Transverse colon (tissue), 4 donors: Measurements from ENCODE around the gene MCTP2. TPM values are rescaled to one million over a fixed set of nuclear protein-coding genes. Genes with fewer than 3 reads are reported as not detected.
"Not testable (repeated sequence)": the region's sequence is repeated elsewhere in the genome, so short reads cannot be mapped to it uniquely, and the experiment has no call there.

ENCODE experiments used
- DNase-seq: peaks from one replicate; pipeline ENCODE4 v3.0.0-alpha.2; 2019
- H3K27ac ChIP-seq, 4 donors: fragments of 200-600 bp; sonication (generic); 2 replicates each; pipeline ENCODE4 v1.5.1; 2016 to 2018; ENCODE audit warnings: inconsistent platforms in 4 of 4
- H3K27me3 ChIP-seq: fragments of 200-600 bp; sonication (generic); 2 replicates; pipeline ENCODE4 v1.5.1; 2017; ENCODE audit warnings: inconsistent platforms
- H3K36me3 ChIP-seq, 4 donors: fragments of 200-600 bp; sonication (generic); 2 replicates each; pipeline ENCODE4 v1.5.1; 2017 to 2019; ENCODE audit warnings: inconsistent platforms in 4 of 4
- H3K4me1 ChIP-seq, 4 donors: fragments of 200-600 bp; sonication (generic); 2 replicates each; pipeline ENCODE4 v1.5.1; 2017 to 2020; ENCODE audit warnings: inconsistent platforms in 4 of 4
- H3K4me3 ChIP-seq, 4 donors: fragments of 200-600 bp; sonication (generic); 1 replicate in 1 of 4; 2 replicates in 3 of 4; pipeline versions ENCODE4 v1.5.1 to v1.6.1; 2017 to 2019; ENCODE audit warnings: inconsistent platforms in 4 of 4
- H3K9me3 ChIP-seq, 2 donors: fragments of 200-600 bp; sonication (generic); 2 replicates each; pipeline ENCODE4 v1.5.1; 2017 to 2019; ENCODE audit warnings: inconsistent platforms in 2 of 2
- EP300 ChIP-seq: sonication (generic); formaldehyde crosslinking; IDR thresholded peaks from one replicate; pipeline ENCODE4 v1.6.1; 2017; ENCODE audit warnings: antibody characterized with exemption, low read depth
- POLR2A ChIP-seq: fragments of 450-650 bp; IDR thresholded peaks from one replicate; pipeline ENCODE4 v1.6.1; 2016; ENCODE audit warnings: antibody characterized with exemption, mild to moderate bottlenecking, moderate library complexity
- POLR2AphosphoS5 ChIP-seq, 3 donors: sonication (generic); formaldehyde crosslinking; IDR thresholded peaks; one replicate each; pipeline ENCODE4 v1.6.1; 2016; ENCODE audit warnings: antibody characterized with exemption in 3 of 3
- WGBS, 2 donors: methylation state at CpG; one replicate each; pipeline ENCODE4 v1.1.5; 2018; ENCODE audit warnings: low coverage in 1 of 2; 5-methylcytosine and 5-hydroxymethylcytosine counted together
- in situ Hi-C, 4 donors: fragments of 200-750 bp; cut with MboI; loops; one replicate each; pipeline versions ENCODE4 v1.15.0 to v1.15.1; 2017; ENCODE audit warnings: low sequenced_read_pairs in 3 of 4, low pct_ligation_motif_present in 1 of 4, low pct_unique_long_range_greater_than_20kb in 1 of 4
- intact Hi-C: fragments of 100-400 bp; cut with DNase I; formaldehyde crosslinking; loops from one replicate; pipeline ENCODE4 v1.15.1; 2023; ENCODE audit warnings: low total_unique reads
- total RNA-seq, 4 donors: library from RNA; depleted of rRNA; stranded (reverse); fragments of >200 nt; gene quantifications; one replicate each; pipeline ENCODE4 v1.1.0, GENCODE V29; 2016
- TF ChIP-seq, protein P1 (sequence below), 5 experiments: fragments of 200-600 bp in 3 of 5; fragments of 450-650 bp in 2 of 5; sonication (generic) in 3 of 5; IDR thresholded peaks; 1 replicate in 2 of 5; 2 replicates in 3 of 5; pipeline ENCODE4 v1.5.1; 2016 to 2017; ENCODE audit warnings: antibody characterized with exemption in 5 of 5, inconsistent platforms in 3 of 5, mild to moderate bottlenecking in 2 of 5, moderate library complexity in 1 of 5

Gene MCTP2
- total RNA-seq, 4 donors from 2014 or later: 108 to 409 (median 144) TPM

- Histone ChIP-seq H3K27ac (peak overlapping the region; percentile 50 to 75 (median 60)), H3K27me3 (no peaks in the 10 kb centered on the region), H3K9me3 (no peaks in the 10 kb centered on the region), H3K36me3 (no peaks in the 10 kb centered on the region), H3K4me3 (no peak overlapping the region), H3K4me1 (peaks cover 5 to 83% (median 34%) of the 10 kb centered on the region in 4 donors)
- no peak for DNase-seq
- in situ Hi-C loops (no loop called here), intact Hi-C loops (no loop called here)
- 56 to 75% methylated on average over 1 to 2 of the region's 2 CpGs for WGBS, 2 donors
- TF ChIP-seq EP300 (no peak), POLR2AphosphoS5 (IDR thresholded peaks at IDR 0.05) (no peak), POLR2A (no peak)
- TF ChIP-seq, protein P1, sequence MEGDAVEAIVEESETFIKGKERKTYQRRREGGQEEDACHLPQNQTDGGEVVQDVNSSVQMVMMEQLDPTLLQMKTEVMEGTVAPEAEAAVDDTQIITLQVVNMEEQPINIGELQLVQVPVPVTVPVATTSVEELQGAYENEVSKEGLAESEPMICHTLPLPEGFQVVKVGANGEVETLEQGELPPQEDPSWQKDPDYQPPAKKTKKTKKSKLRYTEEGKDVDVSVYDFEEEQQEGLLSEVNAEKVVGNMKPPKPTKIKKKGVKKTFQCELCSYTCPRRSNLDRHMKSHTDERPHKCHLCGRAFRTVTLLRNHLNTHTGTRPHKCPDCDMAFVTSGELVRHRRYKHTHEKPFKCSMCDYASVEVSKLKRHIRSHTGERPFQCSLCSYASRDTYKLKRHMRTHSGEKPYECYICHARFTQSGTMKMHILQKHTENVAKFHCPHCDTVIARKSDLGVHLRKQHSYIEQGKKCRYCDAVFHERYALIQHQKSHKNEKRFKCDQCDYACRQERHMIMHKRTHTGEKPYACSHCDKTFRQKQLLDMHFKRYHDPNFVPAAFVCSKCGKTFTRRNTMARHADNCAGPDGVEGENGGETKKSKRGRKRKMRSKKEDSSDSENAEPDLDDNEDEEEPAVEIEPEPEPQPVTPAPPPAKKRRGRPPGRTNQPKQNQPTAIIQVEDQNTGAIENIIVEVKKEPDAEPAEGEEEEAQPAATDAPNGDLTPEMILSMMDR (IDR thresholded peaks at IDR 0.05): no peak
Measured at GRCh38 chr15:94252906-94253491, 21.6 kb downstream of the MCTP2 start.

DNA sequence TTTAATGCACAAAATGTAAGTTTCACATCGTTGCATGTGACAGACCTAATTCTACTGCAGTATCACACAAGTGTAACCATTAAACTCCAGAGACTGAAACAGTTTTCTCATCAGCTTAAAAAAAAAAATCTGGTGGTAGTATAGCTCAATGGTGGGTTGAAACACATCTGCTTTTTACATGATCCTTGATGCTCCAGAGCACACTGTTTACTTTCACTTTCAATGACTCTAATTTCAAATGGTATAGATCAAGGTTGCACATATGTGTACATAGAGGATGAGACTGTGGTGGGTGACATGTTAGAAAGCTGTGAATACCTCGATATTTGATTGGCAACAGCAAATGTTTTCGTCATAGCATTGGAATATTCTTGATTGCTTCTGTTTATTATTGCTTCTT, 22.4 kb downstream of the MCTP2 start:
- H3K4me3 ChIP-seq: no peak overlapping the region
- in situ Hi-C loops: no loop called here

DNA sequence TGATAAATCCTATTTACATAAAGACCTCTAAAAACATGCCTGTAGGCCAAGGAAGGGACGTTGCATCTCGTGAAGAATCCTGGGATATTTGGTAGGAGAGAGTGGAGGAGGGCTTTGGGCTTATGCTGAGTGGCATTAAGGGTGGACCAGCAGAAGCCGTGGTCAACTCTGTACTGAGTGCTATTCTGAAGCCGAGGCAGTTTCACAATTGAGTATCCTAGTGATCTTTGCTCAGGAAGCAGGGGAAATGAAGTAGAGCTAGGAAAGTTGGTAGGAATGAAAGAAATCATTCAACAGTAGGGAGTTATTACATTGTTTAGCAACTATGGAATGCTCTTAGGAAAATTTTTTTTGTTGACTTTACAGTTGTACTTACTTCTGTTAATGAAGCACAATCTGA, 24.2 kb downstream of the MCTP2 start:
- H3K4me1 ChIP-seq: peaks cover 5 to 71% (median 26%) of the 10 kb centered on the region in 4 donors
- H3K27ac ChIP-seq: peak overlapping the region in 1 of 4 donors; percentile 9
- no peak overlapping the region for H3K4me3 ChIP-seq
- intact Hi-C loops: no loop called here
- H3K36me3 ChIP-seq: no peaks in the 10 kb centered on the region
- H3K27me3 ChIP-seq: no peaks in the 10 kb centered on the region
- in situ Hi-C loops: no loop called here
- TF ChIP-seq EP300 (no peak), POLR2AphosphoS5 (IDR thresholded peaks at IDR 0.05) (no peak), POLR2A (no peak)
- TF ChIP-seq, protein P1 (IDR thresholded peaks at IDR 0.05): no peak
- no peaks in the 10 kb centered on the region for H3K9me3 ChIP-seq
- no peak for DNase-seq
- WGBS, 2 donors: 37 to 45% methylated on average over 4 of the region's 4 CpGs

More for the DNA sequence above, 22.4 kb downstream of the MCTP2 start:
- Histone ChIP-seq H3K27me3 (no peaks in the 10 kb centered on the region), H3K4me1 (peaks cover 5 to 80% (median 32%) of the 10 kb centered on the region in 4 donors), H3K9me3 (no peaks in the 10 kb centered on the region), H3K36me3 (no peaks in the 10 kb centered on the region), H3K27ac (peak overlapping the region; percentile 50 to 75 (median 60))
- 59 to 63% methylated on average over 3 of the region's 3 CpGs for WGBS, 2 donors
- intact Hi-C loops: no loop called here
- DNase-seq: no peak
- TF ChIP-seq EP300 (no peak), POLR2A (no peak)
- TF ChIP-seq, protein P1 (IDR thresholded peaks at IDR 0.05): no peak

GRCh38 chr15:94256511-94256910, 25.1 kb downstream of the MCTP2 start:
- in situ Hi-C loops (no loop called here), intact Hi-C loops (no loop called here)
- H3K27ac ChIP-seq: no peak overlapping the region
- no peak for TF ChIP-seq POLR2AphosphoS5 (IDR thresholded peaks at IDR 0.05)
- TF ChIP-seq EP300: no peak
- TF ChIP-seq POLR2A: no peak
- TF ChIP-seq, protein P1 (IDR thresholded peaks at IDR 0.05): no peak
- no peak for DNase-seq
- H3K27me3 ChIP-seq: no peaks in the 10 kb centered on the region
- H3K4me1 ChIP-seq: peaks cover 5 to 65% (median 25%) of the 10 kb centered on the region in 4 donors
- no peaks in the 10 kb centered on the region for H3K36me3 ChIP-seq
- no peak overlapping the region for H3K4me3 ChIP-seq
- WGBS, 2 donors: 47 to 53% methylated on average over 3 of the region's 3 CpGs
- H3K9me3 ChIP-seq: no peaks in the 10 kb centered on the region

GRCh38 chr15:94257776-94258175, 26.4 kb downstream of the MCTP2 start:
- H3K27me3 ChIP-seq, intact Hi-C loops, DNase-seq, H3K36me3 ChIP-seq, in situ Hi-C loops, H3K9me3 ChIP-seq, H3K4me3 ChIP-seq, H3K27ac ChIP-seq: not testable (repeated sequence)
- 74 to 86% methylated on average over 4 to 7 of the region's 7 CpGs for WGBS, 2 donors
- H3K4me1 ChIP-seq: peaks cover 5 to 53% (median 24%) of the 10 kb centered on the region in 4 donors
